Epithelial cell of proximal tubule (primary cell): ENCODE results near the gene ADAMTSL4. TPM values are rescaled to one million over a fixed set of nuclear protein-coding genes. Genes with fewer than 3 reads are reported as not detected.

ENCODE experiments used
- DNase-seq: peaks from one replicate; pipeline ENCODE4 v3.0.0-alpha.2; 2011; ENCODE audit warnings: low read depth
- H3K4me3 ChIP-seq: 2 replicates; pipeline ENCODE4 v1.5.1; 2011; ENCODE audit warnings: low read depth, mild to moderate bottlenecking, low read length
- total RNA-seq: library from RNA; depleted of rRNA; stranded (reverse); fragments of >200 nt; gene quantifications from 2 replicates; pipeline ENCODE4 v1.2.3, GENCODE V29; 2015
- TF ChIP-seq, protein P1 (sequence below): conservative IDR thresholded peaks from 2 replicates; pipeline ENCODE4 v1.5.1; 2012; ENCODE audit warnings: low read depth, mild to moderate bottlenecking, low read length

ADAMTSL4 gene
- 0.80 and 7.3 TPM in 2 replicates for total RNA-seq

DNA sequence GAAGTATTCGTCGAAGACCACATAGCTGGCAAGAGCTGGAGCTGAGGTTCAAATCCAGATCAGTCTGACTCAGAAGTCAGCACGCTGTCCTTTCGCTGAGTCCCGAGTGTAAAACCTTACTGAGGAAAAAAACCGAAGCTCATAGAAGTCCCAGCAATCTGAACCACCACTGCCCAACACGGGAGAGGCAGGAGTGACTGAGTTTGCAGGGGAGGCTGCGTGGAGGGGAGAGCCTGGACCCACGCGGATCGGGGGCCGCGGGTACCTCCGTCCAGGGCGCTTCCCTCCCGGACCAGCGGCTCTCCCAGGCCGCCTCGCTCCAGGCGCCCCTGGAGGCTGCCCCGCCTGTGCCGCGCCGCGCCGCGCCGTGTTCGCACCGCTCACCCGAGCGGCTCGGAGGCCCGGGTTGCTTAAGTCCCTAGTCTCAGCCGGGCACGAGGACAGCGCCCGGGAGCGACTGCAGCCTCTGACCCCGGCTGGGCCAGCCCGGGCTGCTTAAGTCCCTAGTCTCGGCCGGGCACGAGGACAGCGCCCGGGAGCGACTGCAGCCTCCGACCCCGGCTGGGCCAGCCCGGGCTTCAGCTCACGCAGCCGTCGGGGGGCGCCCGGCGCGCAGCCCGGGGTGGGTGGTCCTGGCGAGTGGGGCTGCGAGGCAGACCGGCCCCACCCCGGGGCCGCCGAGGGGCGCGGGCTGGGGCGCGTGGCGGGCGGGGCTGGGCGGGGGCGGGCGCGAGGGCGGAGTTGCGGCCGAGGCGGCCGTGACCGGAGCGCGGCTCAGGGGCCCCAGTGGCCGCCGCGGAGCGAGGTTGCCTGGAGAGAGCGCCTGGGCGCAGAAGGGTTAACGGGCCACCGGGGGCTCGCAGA, at the start of gene ADAMTSL4:
Gene ADAMTSL4 (plus strand): TSS at position 777 of the 864 bp plus-strand sequence. CDS start 2,881 bp downstream, outside the sequence.
- no peak for DNase-seq
- TF ChIP-seq, protein P1, sequence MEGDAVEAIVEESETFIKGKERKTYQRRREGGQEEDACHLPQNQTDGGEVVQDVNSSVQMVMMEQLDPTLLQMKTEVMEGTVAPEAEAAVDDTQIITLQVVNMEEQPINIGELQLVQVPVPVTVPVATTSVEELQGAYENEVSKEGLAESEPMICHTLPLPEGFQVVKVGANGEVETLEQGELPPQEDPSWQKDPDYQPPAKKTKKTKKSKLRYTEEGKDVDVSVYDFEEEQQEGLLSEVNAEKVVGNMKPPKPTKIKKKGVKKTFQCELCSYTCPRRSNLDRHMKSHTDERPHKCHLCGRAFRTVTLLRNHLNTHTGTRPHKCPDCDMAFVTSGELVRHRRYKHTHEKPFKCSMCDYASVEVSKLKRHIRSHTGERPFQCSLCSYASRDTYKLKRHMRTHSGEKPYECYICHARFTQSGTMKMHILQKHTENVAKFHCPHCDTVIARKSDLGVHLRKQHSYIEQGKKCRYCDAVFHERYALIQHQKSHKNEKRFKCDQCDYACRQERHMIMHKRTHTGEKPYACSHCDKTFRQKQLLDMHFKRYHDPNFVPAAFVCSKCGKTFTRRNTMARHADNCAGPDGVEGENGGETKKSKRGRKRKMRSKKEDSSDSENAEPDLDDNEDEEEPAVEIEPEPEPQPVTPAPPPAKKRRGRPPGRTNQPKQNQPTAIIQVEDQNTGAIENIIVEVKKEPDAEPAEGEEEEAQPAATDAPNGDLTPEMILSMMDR = peak; percentile 23
- peak within 1 kb of the TSS; percentile 64 for H3K4me3 ChIP-seq

DNA sequence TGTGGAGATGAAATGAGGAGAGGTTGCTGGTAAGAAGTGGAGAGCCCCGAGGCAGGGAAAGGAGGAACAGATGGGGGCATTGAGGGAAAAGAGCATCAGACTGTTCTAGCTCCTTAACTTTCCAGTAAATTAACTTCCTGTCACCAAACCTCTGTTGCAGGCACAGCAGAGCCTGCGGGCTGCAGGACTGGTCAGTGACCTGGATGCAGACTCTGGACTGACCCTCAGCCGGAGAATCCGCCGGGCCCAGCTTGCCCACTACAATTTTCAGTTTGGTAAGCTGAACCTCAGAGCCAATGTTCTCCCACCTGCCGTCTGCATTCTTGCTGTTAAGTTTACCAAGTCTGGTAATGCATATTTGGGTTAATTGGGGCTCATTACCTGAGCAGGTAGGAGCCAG, 43.8 kb upstream of the ADAMTSL4 start:
- H3K4me3 ChIP-seq = no peak overlapping the region
- TF ChIP-seq, protein P1 = no peak
- no peak for DNase-seq

DNA sequence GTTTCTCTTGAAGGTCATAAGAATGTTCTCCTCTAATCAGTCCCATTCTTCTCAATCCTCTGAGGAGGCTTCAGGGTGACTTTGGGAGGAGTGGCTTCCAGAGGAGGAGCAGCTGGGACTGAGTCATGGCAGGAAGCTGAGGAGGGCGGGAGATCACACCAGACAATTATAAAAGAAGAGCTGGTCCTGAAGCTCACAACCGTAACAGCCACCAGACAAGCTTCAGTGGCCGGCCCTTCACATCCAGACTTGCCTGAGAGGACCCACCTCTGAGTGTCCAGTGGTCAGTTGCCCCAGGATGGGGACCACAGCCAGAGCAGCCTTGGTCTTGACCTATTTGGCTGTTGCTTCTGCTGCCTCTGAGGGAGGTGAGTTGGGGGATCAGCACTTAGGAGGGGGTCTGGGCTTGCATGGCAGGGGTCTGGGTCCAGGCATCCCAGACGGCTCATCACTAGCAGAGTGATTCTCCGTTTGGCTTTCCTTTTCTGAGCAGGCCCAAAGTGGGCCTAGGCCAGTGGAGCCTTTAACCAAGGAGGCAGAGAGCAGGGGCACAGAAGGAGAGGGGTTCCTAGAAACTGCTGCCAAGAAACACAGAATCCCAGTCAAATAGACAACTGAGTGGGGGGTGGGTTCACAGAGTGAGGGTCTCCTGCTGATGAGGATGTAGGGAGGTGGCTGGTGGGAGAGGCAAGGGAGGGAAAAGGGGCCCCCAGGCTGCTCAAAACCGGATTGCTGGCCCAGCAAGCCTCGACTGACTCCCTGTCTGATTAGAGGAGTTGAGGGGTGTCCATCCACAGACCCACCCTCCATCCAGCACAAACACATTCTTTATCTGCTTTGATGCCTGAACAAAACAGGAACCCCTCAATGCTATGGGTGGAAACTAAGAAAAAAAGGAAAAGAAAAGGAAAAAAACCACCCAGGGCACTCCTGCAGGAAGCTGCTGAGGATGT, 41.0 kb upstream of the ADAMTSL4 start, which contains the start of gene ECM1:
Gene ECM1 (plus strand): TSS at position 198 of the 953 bp plus-strand sequence. CDS start 101 bp downstream, at position 299.
- DNase-seq = no peak
- peak within 1 kb of the TSS; percentile 3 for H3K4me3 ChIP-seq
- TF ChIP-seq, protein P1 = no peak

DNA sequence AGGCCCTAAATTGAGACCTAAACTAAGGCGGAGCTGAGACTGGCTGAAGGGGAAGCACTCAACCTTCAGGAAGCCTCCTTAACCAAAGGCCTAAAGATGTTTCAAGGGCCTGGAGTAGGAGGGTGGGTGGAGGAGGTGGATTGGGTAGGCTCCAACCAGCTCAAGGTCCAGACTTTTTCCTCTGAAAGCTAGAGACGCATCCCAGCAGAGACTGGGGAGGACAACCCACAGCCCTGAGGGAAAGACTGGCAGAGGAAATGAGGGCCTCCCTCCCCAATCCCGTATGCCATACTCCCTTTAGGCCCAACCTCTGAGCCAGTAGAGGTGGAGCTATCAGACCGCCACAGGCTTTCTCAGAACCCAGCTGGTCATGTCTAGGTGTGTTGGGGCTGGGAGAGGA, 40.2 kb upstream of the ADAMTSL4 start:
- H3K4me3 ChIP-seq = no peak overlapping the region
- TF ChIP-seq, protein P1 = no peak
- no peak for DNase-seq

DNA sequence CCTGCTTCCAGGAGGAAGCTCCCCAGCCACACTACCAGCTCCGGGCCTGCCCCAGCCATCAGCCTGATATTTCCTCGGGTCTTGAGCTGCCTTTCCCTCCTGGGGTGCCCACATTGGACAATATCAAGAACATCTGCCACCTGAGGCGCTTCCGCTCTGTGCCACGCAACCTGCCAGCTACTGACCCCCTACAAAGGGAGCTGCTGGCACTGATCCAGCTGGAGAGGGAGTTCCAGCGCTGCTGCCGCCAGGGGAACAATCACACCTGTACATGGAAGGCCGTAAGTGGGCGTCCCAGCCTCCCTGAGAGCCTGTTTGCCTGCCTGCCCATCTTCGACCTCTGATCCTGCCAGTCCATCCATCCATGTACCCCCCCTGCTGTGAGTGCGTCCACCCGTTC, 37.7 kb upstream of the ADAMTSL4 start:
- TF ChIP-seq, protein P1 = no peak
- DNase-seq = no peak
- H3K4me3 ChIP-seq = no peak overlapping the region

DNA sequence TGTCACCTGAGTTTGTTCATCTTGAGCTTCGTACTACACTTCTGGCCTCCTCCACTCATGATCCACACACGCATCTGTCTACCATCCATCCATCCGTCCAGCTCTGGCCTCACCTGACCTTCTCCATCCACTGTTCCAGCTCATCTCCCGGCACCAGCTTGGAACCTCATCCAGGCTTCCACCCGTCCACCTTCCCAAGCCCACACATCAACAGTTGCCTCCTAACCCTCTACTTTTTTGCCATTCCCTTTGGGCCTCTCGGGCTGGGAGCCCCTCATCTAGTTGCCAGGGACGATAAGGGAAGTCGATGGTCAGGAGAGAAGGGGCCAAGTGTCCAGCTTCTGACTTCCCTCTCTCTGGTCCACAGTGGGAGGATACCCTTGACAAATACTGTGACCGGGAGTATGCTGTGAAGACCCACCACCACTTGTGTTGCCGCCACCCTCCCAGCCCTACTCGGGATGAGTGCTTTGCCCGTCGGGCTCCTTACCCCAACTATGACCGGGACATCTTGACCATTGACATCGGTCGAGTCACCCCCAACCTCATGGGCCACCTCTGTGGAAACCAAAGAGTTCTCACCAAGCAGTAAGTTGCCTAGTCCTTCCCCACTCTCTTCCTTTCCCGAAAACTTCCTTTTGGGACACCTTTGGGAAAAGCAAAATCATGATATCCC, 37.1 kb upstream of the ADAMTSL4 start:
- DNase-seq = no peak

More for the DNA sequence above, 37.1 kb upstream of the ADAMTSL4 start:
- TF ChIP-seq, protein P1 = no peak
- no peak overlapping the region for H3K4me3 ChIP-seq
